DMS53 (cell line): ENCODE data around the gene MEF2C.

Experiments
- DNase-seq: peaks from one replicate; lab custom pipeline; 2025; lab: John Stamatoyannopoulos, UW

The MEF2C gene

DNA sequence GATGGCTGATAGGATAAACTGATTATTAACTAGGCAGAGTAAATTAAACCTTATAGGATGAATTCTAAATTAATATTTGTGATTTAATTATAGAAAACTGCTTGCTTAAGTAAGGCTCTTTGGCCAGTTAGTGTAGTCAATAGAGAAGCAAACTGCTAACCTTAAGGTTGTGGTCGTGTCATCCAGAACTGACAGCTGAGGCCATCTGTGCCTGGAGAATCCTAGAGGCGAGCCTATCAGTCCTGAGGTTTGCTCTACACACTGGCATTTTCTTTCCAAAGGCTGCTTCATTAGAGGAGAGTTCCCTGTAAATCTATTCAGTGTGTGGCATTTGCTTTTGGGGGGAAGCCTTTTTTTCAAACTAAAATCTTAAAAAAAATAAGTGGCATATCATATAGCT, 169.2 kb downstream of the MEF2C start:
- no peak for DNase-seq

DNA sequence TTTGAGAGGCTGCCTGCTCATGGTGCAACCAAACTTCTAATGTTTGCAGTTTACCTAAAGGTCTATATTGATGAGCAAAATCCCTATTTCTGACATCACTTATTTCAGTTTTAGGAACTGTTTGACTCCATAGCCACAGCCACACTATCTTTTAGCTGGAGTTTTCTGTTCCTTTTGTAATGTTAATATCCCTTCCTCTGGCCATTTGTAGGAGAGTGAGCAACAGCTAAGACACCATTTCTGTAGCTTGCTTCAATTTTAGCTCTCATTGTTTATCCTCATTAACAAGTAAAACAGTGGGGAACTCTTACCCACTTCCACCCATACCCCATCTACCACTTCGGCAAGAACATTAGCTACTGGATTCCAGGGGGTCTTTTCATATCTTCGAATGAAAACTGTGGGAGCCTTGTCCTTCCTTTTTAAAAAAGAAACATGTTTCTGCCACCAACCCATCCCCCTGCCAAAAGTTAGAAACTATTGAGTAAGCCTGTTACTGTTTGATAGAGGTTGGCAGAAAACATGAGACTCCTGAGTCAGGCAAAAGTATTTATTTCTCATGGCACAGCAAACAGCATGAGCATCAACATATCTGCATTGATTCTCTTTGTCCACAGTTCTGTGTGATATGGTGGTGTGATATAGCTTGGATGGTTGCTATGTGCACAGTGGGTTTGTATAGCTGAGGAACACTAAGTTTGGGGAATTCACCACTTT, 174.1 kb downstream of the MEF2C start:
- no peak for DNase-seq

- DNase-seq: no peak
Observed at GRCh38 chr5:88708021-88708420, 175.0 kb downstream of the MEF2C start.

DNA sequence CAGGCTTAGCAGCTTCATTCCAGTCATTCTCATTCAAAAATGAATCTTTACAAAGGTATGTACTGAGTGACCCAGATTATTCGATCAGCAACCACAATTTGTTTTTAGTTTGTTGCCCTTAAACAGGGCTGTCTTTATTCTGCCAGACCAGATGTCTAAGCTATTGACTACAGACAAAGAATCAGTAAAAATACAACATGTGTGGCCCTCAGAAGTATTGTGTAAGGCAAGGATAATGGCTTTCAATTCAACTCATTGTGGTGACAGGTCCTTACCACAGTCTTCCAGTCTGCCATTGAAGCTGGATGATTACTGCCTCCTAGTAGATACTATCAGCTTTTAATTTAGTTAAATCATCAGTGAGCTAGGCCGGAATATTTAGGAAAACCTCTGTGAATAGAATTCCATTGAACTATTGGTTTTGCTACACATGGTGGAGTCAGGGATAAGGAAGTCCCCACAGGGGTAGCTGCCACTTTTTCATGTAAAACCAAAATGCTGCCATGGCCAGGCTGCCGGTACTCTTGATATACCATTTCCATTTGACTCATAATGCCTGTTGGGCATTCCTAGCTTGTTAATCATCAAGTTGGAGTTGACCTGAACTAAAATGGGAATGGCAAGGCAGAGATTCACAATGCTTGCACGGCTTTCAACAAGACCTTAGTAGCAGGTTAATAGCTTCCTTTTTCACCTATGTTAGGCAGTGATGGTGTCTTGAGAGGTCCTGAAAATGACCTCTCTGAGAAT, 175.6 kb downstream of the MEF2C start:
- no peak for DNase-seq

DNA sequence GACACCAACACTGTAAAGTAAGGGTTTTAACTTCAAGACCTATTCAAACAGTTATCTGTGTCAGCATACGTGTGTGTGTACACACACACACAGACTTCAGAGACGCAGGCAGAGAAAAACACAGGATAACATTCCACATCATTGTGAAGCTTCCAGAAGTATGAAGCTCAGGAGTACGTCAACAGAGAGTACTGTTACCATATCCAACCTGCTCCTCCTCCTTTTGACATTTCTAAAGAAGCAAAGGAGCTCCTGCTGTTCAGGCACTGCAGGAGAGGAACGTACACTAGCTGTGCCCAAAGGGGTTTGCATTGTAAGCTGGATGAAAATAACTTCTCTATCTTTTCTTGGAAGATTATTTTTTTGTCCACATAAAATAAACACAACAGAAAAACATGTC, 180.7 kb downstream of the MEF2C start:
- no peak for DNase-seq

- no peak for DNase-seq
Observed at GRCh38 chr5:88700121-88700520, 182.9 kb downstream of the MEF2C start.

DNA sequence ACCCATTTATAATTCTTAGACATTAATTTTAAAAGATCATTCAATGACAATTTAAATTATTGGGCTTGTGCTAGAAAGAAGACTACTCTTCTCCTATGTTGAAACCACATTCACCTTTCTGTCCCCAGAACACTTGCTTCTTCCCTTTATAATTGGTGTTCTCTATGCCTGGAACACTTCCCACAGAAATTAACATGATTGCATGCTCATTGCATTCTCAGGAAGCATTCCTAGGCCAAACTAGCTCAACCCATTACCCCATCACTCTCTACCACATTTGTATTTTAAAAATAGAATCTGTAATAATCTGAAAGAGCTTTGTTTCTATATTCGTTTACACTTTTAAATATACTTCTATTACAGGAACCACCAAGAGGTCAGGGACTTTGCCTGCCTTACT, 184.7 kb downstream of the MEF2C start:
- no peak for DNase-seq

DNA sequence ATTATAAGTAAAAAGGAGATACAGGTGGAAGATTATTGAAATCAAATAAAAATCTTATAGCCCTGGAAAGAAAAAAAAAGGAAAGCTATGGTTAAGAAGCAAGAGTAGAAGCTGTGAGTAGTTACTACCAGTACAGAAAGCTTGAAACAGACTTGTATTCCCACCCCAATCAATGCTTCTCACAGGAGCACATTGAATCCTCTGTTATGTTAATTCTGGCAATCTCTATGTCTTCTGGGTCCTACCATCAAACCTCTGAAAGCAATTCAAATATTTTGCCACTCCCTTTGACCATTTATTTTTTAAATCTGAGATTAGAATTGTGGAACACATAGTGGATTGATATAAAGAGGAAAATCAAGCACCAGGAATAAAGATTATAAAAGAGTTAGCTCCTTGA, 186.5 kb downstream of the MEF2C start:
- DNase-seq: no peak

DNA sequence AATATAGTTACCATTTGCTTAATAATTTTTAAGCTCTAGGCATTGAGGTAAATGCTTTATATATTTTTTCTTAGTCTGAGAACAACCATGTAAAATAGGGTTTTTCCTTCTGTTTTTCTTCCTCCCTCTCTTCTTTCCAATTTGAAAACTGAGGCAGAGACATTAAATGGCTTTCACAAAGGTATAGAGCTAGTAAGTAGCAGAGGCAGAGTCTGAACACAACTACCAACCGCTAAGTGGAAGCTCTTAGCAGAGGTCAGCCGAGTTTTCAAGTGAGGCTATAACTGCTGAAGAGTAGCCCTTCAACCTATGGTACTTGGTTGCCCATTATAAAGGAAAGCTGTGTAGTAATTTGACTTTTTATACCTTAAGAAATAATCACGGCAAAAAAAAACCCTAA, 187.1 kb downstream of the MEF2C start:
- DNase-seq: no peak

DNA sequence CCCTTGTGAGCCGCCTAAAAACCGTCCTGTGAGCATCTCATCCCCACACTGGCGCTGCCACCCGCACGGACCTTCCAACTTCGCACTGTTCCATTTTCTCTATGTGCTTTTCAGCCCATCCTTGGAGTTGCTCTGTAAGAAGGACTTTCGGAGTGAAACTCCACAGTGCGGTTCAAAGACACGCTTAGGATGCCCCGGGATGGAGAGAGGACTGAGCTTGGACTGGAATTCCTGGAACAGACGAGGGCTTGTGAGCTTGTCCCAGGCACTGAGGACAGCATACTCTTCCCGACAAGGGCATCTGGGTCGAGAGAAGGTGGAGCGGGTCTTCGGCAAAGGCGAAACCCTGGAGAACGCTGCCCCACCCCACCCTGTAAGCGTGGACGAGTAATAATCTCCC, 187.8 kb downstream of the MEF2C start:
- no peak for DNase-seq

GRCh38 chr5:88694023-88694679, 188.8 kb downstream of the MEF2C start:
- no peak for DNase-seq

- DNase-seq: no peak
Observed at GRCh38 chr5:88693071-88693932, 189.7 kb downstream of the MEF2C start.

GRCh38 chr5:88691945-88692868, 190.8 kb downstream of the MEF2C start:
- peak; percentile 45 for DNase-seq

DNA sequence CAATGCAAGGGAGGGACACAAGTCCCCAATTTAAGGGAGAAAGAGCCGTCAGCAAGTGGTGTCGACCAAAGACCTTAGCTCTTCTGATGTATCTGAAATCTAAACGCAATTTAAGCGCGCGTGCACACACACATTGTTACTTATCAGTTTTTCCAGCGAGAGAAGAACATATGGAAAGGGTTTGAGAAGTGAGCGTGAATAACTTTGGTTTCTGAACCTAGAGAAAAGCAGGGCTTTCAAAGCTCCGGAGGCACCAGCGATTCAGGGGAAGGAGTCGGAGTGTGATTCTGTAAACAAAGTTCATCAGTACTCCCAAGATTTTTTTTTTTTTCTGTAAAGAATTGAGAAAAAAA, 191.8 kb downstream of the MEF2C start:
- no peak for DNase-seq

- DNase-seq: peak; percentile 86
Observed at GRCh38 chr5:88690409-88691229, 192.4 kb downstream of the MEF2C start.

DNA sequence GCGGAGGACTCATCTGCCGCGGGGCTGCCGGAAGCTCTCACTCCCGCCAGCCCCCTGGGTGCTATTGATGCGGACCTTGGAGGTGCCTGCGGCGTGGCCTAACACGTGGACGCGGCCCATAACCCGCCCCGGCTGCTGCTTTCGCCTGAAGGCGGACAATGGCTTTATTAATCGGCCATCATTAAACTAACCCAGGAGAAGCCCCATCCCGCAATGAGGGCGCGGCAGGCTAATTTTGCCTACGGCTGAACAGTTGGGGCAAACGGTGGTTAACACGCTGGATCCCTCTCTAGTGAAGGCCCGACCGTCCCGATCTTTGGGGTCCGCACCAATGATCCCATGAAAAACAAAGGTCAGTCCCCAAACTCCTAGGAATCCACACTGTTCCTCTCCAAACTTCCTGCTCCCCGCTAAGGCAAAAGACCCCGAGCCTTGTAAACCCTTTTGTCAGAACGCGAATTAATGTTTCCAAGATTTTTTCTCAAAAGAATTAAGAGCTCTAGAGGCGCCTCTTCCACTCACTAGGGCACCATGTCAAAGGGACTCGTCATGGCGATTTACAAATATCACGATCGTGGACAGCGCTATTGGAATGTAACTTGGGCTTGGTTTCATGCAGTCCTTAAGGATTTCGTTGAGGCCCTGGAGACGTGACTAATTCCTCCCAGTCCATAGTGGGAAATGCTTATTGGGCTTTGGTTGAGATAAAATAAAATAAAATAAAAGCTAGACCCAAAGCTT, 193.1 kb downstream of the MEF2C start:
- DNase-seq: peak; percentile 38

DNA sequence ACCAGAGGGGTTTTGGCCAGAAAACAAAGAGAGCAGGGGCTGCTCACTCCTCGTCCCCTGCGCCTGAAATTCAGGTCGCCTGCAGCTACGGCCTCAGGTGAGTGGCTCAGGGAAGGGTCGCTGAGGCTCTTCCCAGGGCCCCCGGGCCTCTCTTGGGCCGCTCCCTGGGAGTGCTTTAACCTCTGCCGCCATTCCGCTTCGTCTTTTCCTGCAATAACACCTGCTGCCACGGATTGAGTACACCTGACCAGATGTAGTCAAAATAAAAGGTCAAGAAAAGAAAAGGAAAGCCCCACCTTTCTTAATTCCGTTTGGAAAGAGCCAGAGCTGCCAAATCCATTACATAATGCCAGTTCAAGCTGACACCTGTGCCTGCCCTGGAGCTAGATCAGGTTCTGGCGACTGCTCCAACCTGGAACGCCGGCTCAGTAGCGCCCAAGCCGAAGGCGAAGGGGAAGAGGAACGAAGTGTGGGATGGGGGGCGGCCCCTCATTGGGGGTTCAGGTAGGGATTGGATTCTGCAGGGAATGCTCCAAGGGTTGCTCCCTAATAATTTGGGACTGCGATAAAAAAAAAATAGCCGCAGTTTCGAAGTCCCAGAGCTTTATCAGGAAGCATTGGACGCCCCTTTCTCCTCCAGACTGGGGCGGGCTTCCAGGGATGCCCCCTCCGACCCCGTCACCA, 193.9 kb downstream of the MEF2C start:
- no peak for DNase-seq

- no peak for DNase-seq
Observed at GRCh38 chr5:88688156-88688983, 194.6 kb downstream of the MEF2C start.
